ENCODE results near the gene SEMA5A.

Gene SEMA5A

DNA sequence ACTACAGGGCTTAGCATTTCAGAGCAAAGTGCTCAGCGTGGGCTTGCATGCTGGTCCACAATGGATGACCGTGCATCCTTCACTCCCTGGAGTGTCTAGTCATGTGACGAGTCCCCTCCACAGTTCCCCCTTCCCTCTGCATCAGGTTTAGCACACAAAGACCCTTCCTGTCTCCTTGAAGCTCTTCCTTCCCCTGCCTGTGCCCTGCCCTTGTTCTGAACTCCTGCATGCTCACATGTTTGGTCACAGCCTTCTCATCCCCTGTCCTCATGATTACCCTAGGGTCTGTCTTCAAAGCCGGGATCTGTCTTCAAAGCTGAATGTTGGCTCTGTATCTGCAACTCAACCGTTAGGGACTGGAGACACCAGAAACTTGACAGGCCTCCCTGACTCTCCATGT is 388.9 kb downstream of the SEMA5A start:
- no peaks in the 10 kb centered on the region for H3K9me3 ChIP-seq (replicated peaks; ENCODE audit: insufficient read depth, low read length)
- H3K4me3 ChIP-seq (ENCODE audit: low read length), result no peak overlapping the region
- no peaks in the 10 kb centered on the region for H3F3A ChIP-seq (ENCODE audit: insufficient read depth, low read length)
- no peaks in the 10 kb centered on the region for H3K9me2 ChIP-seq (replicated peaks; ENCODE audit: insufficient read depth, low read length)
- H3K36me3 ChIP-seq (replicated peaks; ENCODE audit: insufficient read depth, low read length), result no peaks in the 10 kb centered on the region
- H3K27me3 ChIP-seq (replicated peaks; ENCODE audit: insufficient read depth, low read length), result no peaks in the 10 kb centered on the region
- no peaks in the 10 kb centered on the region for H4K20me1 ChIP-seq (ENCODE audit: insufficient read depth, low read length)
- H3K27ac ChIP-seq (ENCODE audit: low read length), result no peak overlapping the region
- no peak overlapping the region for H2AFZ ChIP-seq (ENCODE audit: low read length)
- TF ChIP-seq EZH2phosphoT487 (IDR thresholded peaks at IDR 0.05; ENCODE audit: low read length), result no peak
- no peak for TF ChIP-seq EZH2 (optimal IDR thresholded peaks at IDR 0.05; ENCODE audit: low read depth, low read length)
- TF ChIP-seq, protein P1, sequence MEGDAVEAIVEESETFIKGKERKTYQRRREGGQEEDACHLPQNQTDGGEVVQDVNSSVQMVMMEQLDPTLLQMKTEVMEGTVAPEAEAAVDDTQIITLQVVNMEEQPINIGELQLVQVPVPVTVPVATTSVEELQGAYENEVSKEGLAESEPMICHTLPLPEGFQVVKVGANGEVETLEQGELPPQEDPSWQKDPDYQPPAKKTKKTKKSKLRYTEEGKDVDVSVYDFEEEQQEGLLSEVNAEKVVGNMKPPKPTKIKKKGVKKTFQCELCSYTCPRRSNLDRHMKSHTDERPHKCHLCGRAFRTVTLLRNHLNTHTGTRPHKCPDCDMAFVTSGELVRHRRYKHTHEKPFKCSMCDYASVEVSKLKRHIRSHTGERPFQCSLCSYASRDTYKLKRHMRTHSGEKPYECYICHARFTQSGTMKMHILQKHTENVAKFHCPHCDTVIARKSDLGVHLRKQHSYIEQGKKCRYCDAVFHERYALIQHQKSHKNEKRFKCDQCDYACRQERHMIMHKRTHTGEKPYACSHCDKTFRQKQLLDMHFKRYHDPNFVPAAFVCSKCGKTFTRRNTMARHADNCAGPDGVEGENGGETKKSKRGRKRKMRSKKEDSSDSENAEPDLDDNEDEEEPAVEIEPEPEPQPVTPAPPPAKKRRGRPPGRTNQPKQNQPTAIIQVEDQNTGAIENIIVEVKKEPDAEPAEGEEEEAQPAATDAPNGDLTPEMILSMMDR (IDR thresholded peaks at IDR 0.05; ENCODE audit: low read length), result no peak
- no peaks in the 10 kb centered on the region for H3K4me1 ChIP-seq (ENCODE audit: low read length)
- DNase-seq, result no peak
- H3K79me2 ChIP-seq (ENCODE audit: low read length), result no peaks in the 10 kb centered on the region
- no peak overlapping the region for H3K9ac ChIP-seq (ENCODE audit: low read length)
- H3K4me2 ChIP-seq (ENCODE audit: low read depth, low read length), result no peak overlapping the region

DNA sequence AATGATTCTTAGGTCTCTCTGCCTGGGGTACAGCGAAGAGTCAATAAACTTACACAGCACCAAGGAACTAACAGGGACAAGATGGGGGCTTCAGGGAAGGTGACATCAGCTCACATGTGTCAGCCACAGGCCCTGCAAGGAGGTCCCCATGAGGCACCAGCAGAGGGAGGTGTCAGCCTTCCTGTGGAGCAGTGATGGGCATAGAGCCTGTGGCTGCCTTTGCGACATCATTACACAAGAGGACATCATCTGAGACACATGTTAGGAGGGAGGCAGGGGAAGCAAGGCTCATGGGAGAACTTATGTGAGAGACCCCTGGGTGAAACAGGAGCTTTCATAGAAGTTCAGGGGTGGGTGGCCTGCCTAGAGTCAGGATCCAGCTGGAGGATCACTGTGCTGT is 389.6 kb downstream of the SEMA5A start:
- no peak for TF ChIP-seq EZH2phosphoT487 (IDR thresholded peaks at IDR 0.05; ENCODE audit: low read length)
- TF ChIP-seq, protein P1 (IDR thresholded peaks at IDR 0.05; ENCODE audit: low read length), result no peak
- no peak for TF ChIP-seq EZH2 (optimal IDR thresholded peaks at IDR 0.05; ENCODE audit: low read depth, low read length)
- DNase-seq, result no peak
- no peak overlapping the region for H2AFZ ChIP-seq (ENCODE audit: low read length)
- no peaks in the 10 kb centered on the region for H3F3A ChIP-seq (ENCODE audit: insufficient read depth, low read length)
- H3K27ac ChIP-seq (ENCODE audit: low read length), result no peak overlapping the region
- H3K9me2 ChIP-seq (replicated peaks; ENCODE audit: insufficient read depth, low read length), result no peaks in the 10 kb centered on the region; the same call in 1 of the 2 replicates
- no peaks in the 10 kb centered on the region for H3K79me2 ChIP-seq (ENCODE audit: low read length)
- no peaks in the 10 kb centered on the region for H3K36me3 ChIP-seq (replicated peaks; ENCODE audit: insufficient read depth, low read length)
- H3K4me3 ChIP-seq (ENCODE audit: low read length), result no peak overlapping the region
- no peaks in the 10 kb centered on the region for H3K9me3 ChIP-seq (replicated peaks; ENCODE audit: insufficient read depth, low read length)
- no peak overlapping the region for H3K9ac ChIP-seq (ENCODE audit: low read length)
- no peaks in the 10 kb centered on the region for H3K4me1 ChIP-seq (ENCODE audit: low read length)
- H4K20me1 ChIP-seq (ENCODE audit: insufficient read depth, low read length), result no peaks in the 10 kb centered on the region
- no peaks in the 10 kb centered on the region for H3K27me3 ChIP-seq (replicated peaks; ENCODE audit: insufficient read depth, low read length)
- H3K4me2 ChIP-seq (ENCODE audit: low read depth, low read length), result no peak overlapping the region

DNA sequence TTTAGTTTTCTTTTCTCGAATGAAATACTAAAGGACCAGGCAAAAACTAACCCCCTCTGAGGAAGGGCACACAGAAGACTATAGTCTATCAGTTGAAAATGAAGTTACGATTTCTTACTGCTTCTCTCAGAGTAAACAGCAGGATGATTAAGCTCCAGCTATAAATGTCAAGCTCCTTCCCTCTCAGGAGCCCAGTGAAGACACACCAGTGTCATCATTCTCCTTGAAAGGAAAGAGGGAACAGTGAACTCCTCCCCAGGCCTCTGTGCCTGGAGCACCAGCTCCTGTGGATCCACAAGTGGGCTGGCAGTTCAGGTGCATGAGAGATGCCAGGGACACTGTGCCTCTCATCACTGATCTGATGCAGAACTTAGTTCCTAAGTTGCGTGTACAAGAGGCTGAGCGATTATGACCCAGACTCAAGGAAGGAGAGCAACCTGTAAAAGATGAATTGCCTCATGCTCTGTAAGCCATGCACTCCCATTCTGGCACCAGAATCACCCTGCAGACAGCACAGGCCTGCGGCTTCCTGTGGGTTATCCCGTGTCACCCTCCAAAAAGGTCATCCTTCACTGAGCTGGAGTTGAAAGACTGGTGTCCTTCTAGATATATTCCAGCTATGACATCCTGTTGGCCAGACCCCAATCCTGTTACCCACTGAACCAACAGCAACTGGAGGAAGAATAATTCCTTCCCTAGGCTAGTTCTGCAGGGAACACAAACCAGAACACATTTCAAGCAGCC is 394.0 kb downstream of the SEMA5A start:
- Histone ChIP-seq H4K20me1 (ENCODE audit: insufficient read depth, low read length) (no peaks in the 10 kb centered on the region), H3K36me3 (replicated peaks; ENCODE audit: insufficient read depth, low read length) (no peaks in the 10 kb centered on the region), H3K4me1 (ENCODE audit: low read length) (no peaks in the 10 kb centered on the region), H3K9me3 (replicated peaks; ENCODE audit: insufficient read depth, low read length) (no peaks in the 10 kb centered on the region), H3K4me3 (ENCODE audit: low read length) (no peak overlapping the region), H2AFZ (ENCODE audit: low read length) (no peak overlapping the region), H3K9me2 (replicated peaks; ENCODE audit: insufficient read depth, low read length) (no peaks in the 10 kb centered on the region; the same call in 1 of the 2 replicates), H3K4me2 (ENCODE audit: low read depth, low read length) (no peak overlapping the region), H3K9ac (ENCODE audit: low read length) (no peak overlapping the region), H3K27me3 (replicated peaks; ENCODE audit: insufficient read depth, low read length) (no peaks in the 10 kb centered on the region), H3F3A (ENCODE audit: insufficient read depth, low read length) (no peaks in the 10 kb centered on the region), H3K79me2 (ENCODE audit: low read length) (no peaks in the 10 kb centered on the region), H3K27ac (ENCODE audit: low read length) (no peak overlapping the region)
- TF ChIP-seq EZH2phosphoT487 (IDR thresholded peaks at IDR 0.05; ENCODE audit: low read length) (no peak), EZH2 (optimal IDR thresholded peaks at IDR 0.05; ENCODE audit: low read depth, low read length) (no peak)
- TF ChIP-seq, protein P1 (IDR thresholded peaks at IDR 0.05; ENCODE audit: low read length), result no peak
- DNase-seq, result no peak

Data from MM.1S (cell line).